Parathyroid adenoma (tissue), 2 donors: ENCODE data around the gene ATP8B3.

Experiments
- H2AFZ ChIP-seq: fragments of 300-600 bp; sonication (generic); one replicate; pipeline ENCODE4 v1.7.0; 2017; ENCODE audit warnings: antibody characterized with exemption, mild to moderate bottlenecking
- H3K27ac ChIP-seq: fragments of 300-600 bp; sonication (generic); one replicate; pipeline ENCODE4 v1.7.0; 2017
- H3K27me3 ChIP-seq: fragments of 300-600 bp; sonication (generic); one replicate; pipeline ENCODE4 v1.7.0; 2017; ENCODE audit warnings: low read length; ENCODE audit not compliant: control insufficient read depth, insufficient read depth
- H3K36me3 ChIP-seq: fragments of 300-600 bp; sonication (generic); one replicate; pipeline ENCODE4 v1.7.0; 2017; ENCODE audit warnings: low read length; ENCODE audit not compliant: control insufficient read depth, insufficient read depth
- H3K4me1 ChIP-seq: fragments of 300-600 bp; sonication (generic); one replicate; pipeline ENCODE4 v1.7.0; 2017; ENCODE audit warnings: control low read depth
- H3K4me2 ChIP-seq: fragments of 300-600 bp; sonication (generic); one replicate; pipeline ENCODE4 v1.7.0; 2017; ENCODE audit warnings: low read length
- H3K4me3 ChIP-seq: fragments of 300-600 bp; sonication (generic); one replicate; pipeline ENCODE4 v1.7.0; 2017; ENCODE audit warnings: low read depth, low read length
- H3K79me2 ChIP-seq: fragments of 300-600 bp; sonication (generic); one replicate; pipeline ENCODE4 v1.7.0; 2017; ENCODE audit warnings: control low read depth
- H3K9ac ChIP-seq: fragments of 300-600 bp; sonication (generic); one replicate; pipeline ENCODE4 v1.7.0; 2017; ENCODE audit warnings: mild to moderate bottlenecking
- H3K9me3 ChIP-seq: fragments of 300-600 bp; sonication (generic); one replicate; pipeline ENCODE4 v1.7.0; 2017; ENCODE audit warnings: low read length; ENCODE audit not compliant: control insufficient read depth
- TF ChIP-seq, protein P1 (sequence below): fragments of 300-600 bp; sonication (generic); IDR thresholded peaks from one replicate; pipeline ENCODE4 v1.7.0; 2017; ENCODE audit warnings: antibody characterized with exemption, mild to moderate bottlenecking
- donor health status: primary hyperparathyroidism.

Gene ATP8B3

DNA sequence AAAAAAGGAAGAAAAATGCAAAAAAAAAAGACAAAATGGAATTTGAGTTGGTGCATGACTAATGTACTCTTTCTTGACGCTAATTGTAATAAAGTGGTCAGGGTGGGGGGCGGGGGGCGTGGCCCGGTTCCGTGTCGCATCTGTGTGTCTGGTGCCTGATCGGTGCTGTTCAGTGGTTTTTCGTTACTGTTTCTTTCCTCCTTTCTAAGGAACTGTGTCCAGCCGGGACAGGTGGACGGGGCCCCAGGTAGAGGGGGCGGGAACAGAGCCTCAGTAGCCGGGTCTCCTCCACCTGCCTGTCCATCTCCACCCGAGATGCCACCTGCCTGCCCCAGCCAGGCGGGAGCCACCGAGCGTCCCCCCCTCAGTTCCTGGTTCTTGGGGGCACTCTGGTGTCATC is 32.5 kb downstream of the ATP8B3 start:
- Histone ChIP-seq H3K9ac (no peak overlapping the region), H3K36me3 (no peaks in the 10 kb centered on the region), H3K4me2 (no peak overlapping the region), H3K27me3 (peaks cover 14% of the 10 kb centered on the region), H3K4me1 (no peaks in the 10 kb centered on the region), H2AFZ (no peak overlapping the region), H3K9me3 (no peaks in the 10 kb centered on the region), H3K27ac (no peak overlapping the region), H3K79me2 (no peaks in the 10 kb centered on the region), H3K4me3 (no peak overlapping the region)
- TF ChIP-seq, protein P1, sequence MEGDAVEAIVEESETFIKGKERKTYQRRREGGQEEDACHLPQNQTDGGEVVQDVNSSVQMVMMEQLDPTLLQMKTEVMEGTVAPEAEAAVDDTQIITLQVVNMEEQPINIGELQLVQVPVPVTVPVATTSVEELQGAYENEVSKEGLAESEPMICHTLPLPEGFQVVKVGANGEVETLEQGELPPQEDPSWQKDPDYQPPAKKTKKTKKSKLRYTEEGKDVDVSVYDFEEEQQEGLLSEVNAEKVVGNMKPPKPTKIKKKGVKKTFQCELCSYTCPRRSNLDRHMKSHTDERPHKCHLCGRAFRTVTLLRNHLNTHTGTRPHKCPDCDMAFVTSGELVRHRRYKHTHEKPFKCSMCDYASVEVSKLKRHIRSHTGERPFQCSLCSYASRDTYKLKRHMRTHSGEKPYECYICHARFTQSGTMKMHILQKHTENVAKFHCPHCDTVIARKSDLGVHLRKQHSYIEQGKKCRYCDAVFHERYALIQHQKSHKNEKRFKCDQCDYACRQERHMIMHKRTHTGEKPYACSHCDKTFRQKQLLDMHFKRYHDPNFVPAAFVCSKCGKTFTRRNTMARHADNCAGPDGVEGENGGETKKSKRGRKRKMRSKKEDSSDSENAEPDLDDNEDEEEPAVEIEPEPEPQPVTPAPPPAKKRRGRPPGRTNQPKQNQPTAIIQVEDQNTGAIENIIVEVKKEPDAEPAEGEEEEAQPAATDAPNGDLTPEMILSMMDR = no peak

DNA sequence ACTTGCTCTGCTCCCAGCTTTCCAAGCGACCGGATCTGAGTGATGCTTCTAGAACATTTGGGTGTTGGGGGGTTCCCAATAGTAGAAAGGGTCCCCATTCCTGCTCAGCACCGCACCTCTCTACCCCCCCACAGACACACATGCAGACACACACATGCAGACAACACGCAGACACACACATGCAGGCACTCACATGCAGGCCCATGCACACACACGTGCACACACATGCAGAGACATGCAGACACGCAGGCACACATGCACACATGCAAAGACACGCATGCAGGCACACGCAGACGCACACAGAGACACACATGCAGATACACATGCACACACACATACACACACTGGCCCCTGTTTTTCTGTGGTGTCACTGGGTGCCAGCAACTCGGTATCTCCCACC is 34.9 kb downstream of the ATP8B3 start:
- Histone ChIP-seq H3K36me3 (no peaks in the 10 kb centered on the region), H3K79me2 (no peaks in the 10 kb centered on the region), H3K4me3 (no peak overlapping the region), H3K9me3 (no peaks in the 10 kb centered on the region), H3K27ac (no peak overlapping the region), H2AFZ (no peak overlapping the region), H3K9ac (no peak overlapping the region), H3K4me1 (no peaks in the 10 kb centered on the region), H3K27me3 (peaks cover 12% of the 10 kb centered on the region), H3K4me2 (no peak overlapping the region)
- TF ChIP-seq, protein P1 = no peak

DNA sequence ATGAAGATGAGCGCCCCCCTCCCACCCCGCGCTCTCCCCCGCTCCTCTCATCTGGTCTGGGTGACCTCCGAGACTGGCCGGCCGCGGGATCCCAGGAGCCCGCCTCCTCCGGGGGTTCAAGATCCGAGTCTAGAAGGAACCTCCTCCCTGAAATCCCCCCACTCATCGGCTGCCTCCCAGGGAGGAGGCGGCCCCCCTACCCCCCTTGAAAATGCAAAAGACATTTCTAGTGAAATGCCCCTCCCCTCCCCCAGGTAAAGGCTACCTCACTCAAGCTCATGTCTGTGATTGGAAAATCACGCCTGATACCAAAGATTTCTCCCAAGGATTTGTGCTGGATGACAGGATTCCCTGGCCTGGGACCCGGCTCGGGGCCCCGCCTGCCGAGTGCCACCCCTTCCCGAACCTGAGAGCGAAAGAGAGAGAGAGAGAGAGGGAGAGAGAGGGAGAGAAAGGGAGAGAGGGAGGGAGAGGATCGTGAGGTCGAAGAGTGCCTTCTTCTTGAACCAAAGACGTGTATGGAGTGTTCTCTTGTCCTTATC is 35.4 kb downstream of the ATP8B3 start:
- no peaks in the 10 kb centered on the region for H3K9me3 ChIP-seq
- H3K4me3 ChIP-seq = no peak overlapping the region
- no peak overlapping the region for H3K9ac ChIP-seq
- no peak overlapping the region for H3K27ac ChIP-seq
- H3K27me3 ChIP-seq = peaks cover 12% of the 10 kb centered on the region
- H3K4me2 ChIP-seq = no peak overlapping the region
- H3K36me3 ChIP-seq = no peaks in the 10 kb centered on the region
- TF ChIP-seq, protein P1 = no peak
- H3K4me1 ChIP-seq = no peaks in the 10 kb centered on the region
- no peak overlapping the region for H2AFZ ChIP-seq
- no peaks in the 10 kb centered on the region for H3K79me2 ChIP-seq

DNA sequence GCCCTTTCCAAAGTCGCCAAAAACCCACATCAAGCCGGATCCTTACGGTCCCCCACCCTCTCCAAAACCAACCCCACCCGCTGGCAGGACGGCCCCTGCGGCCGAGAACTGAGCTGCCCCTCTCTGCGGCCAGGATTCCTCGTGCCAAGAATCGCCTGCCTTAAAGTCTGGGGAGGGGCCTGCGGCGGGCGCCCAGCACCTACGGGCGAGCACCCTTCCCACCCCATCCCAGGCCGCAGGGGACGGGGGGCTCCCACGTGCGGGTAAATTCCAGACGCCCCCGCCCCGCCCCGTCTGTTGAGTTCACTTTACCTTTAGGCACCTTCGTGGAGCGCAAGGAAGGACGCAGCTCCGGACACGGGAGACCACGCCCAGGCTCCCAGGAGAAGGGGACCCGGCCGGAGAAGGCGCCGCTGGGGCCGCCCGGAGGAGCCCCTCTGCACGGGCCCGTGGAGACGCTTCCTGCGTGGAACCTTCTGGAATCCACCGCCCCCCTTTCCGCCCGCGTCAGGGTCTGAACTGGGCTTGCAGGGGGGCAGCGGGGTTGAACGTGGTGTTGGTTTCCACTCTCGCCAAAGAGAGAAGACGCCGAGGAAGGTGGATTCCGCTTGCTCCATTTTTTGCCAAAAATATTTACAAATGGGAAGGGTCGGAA is 36.0 kb downstream of the ATP8B3 start:
- Histone ChIP-seq H3K4me2 (no peak overlapping the region), H3K27me3 (peaks cover 12% of the 10 kb centered on the region), H3K4me1 (no peaks in the 10 kb centered on the region), H3K79me2 (no peaks in the 10 kb centered on the region), H2AFZ (no peak overlapping the region), H3K9me3 (no peaks in the 10 kb centered on the region), H3K36me3 (no peaks in the 10 kb centered on the region), H3K9ac (no peak overlapping the region), H3K27ac (no peak overlapping the region), H3K4me3 (no peak overlapping the region)
- TF ChIP-seq, protein P1 = no peak
